Breast epithelium (tissue), 3 donors: Measurements from ENCODE around the gene AFG3L2.
"Not testable (repeated sequence)": the region's sequence is repeated elsewhere in the genome, so short reads cannot be mapped to it uniquely, and the experiment has no call there.

ENCODE experiments used
- POLR2A ChIP-seq: fragments of 450-650 bp; IDR thresholded peaks from one replicate; pipeline ENCODE4 v1.6.1; 2016; ENCODE audit warnings: antibody characterized with exemption, mild to moderate bottlenecking, moderate library complexity
- POLR2AphosphoS5 ChIP-seq, 3 donors: sonication (generic); formaldehyde crosslinking; IDR thresholded peaks; one replicate each; pipeline ENCODE4 v1.6.1; 2017; ENCODE audit warnings: antibody characterized with exemption in 3 of 3
- TF ChIP-seq, protein P1 (sequence below), 3 donors: fragments of 450-650 bp; IDR thresholded peaks; one replicate each; pipeline ENCODE4 v1.5.1; 2016 to 2017; ENCODE audit warnings: antibody characterized with exemption in 3 of 3, mild to moderate bottlenecking in 3 of 3, moderate library complexity in 3 of 3

DNA sequence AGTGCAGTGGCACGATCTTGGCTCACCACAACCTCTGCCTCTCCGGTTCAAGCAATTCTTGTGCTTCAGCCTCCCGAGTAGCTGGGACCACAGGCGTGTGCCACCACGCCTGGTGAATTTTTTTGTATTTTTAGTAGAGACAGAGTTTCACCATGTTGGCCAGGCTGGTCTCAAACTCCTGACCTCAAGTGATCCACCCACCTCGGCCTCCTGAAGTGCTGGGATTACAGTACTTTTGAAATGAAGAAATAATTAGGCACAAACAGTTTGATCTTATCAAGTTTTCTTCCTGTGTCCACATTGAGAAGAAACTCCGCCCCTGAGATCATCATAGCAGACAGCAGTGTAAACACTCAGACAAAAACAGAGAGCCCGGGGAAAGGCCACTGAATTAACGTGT is 33.7 kb upstream of the AFG3L2 start:
- TF ChIP-seq, protein P1, sequence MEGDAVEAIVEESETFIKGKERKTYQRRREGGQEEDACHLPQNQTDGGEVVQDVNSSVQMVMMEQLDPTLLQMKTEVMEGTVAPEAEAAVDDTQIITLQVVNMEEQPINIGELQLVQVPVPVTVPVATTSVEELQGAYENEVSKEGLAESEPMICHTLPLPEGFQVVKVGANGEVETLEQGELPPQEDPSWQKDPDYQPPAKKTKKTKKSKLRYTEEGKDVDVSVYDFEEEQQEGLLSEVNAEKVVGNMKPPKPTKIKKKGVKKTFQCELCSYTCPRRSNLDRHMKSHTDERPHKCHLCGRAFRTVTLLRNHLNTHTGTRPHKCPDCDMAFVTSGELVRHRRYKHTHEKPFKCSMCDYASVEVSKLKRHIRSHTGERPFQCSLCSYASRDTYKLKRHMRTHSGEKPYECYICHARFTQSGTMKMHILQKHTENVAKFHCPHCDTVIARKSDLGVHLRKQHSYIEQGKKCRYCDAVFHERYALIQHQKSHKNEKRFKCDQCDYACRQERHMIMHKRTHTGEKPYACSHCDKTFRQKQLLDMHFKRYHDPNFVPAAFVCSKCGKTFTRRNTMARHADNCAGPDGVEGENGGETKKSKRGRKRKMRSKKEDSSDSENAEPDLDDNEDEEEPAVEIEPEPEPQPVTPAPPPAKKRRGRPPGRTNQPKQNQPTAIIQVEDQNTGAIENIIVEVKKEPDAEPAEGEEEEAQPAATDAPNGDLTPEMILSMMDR (IDR thresholded peaks at IDR 0.05): not testable (repeated sequence)
- not testable (repeated sequence) for TF ChIP-seq POLR2AphosphoS5 (IDR thresholded peaks at IDR 0.05); POLR2A
